ENCODE measurements around the gene CNOT10.

Gene CNOT10

GRCh38 chr3:32684800-32685542 lies at the start of gene CNOT10:
TSS of gene CNOT10 (plus strand) at chr3:32685188. CDS start at chr3:32685461, 273 bp downstream.
- TF ChIP-seq CTCF (IDR thresholded peaks at IDR 0.05; ENCODE audit: low read depth, low read length, missing control alignments) = peak; percentile 26
- Histone ChIP-seq H3K4me3 (ENCODE audit: low read depth, low read length) (peak within 1 kb of the TSS; percentile 93), H3K27ac (peak within 1 kb of the TSS; percentile 80), H3K36me3 (replicated peaks) (no peaks in the 10 kb centered on the region), H3K27me3 (replicated peaks) (no peaks in the 10 kb centered on the region)
- peak; percentile 92 for DNase-seq
- in situ Hi-C loops (cut with HindIII; ENCODE audit: low pct_ligation_motif_present, low sequenced_read_pairs) = no loop called here

- in situ Hi-C loops (cut with HindIII; ENCODE audit: low pct_ligation_motif_present, low sequenced_read_pairs) = no loop called here
- no peak overlapping the region for H3K27ac ChIP-seq
- H3K27me3 ChIP-seq (replicated peaks) = no peaks in the 10 kb centered on the region
- no peak for TF ChIP-seq CTCF (IDR thresholded peaks at IDR 0.05; ENCODE audit: low read depth, low read length, missing control alignments)
- H3K4me3 ChIP-seq (ENCODE audit: low read depth, low read length) = no peak overlapping the region
- no peak for DNase-seq
- no peaks in the 10 kb centered on the region for H3K36me3 ChIP-seq (replicated peaks)
Observed at GRCh38 chr3:32640939-32641338, 44.0 kb upstream of the CNOT10 start.

- in situ Hi-C loops (cut with HindIII; ENCODE audit: low pct_ligation_motif_present, low sequenced_read_pairs) = no loop called here
- H3K36me3 ChIP-seq (replicated peaks) = no peaks in the 10 kb centered on the region
- no peak for TF ChIP-seq CTCF (IDR thresholded peaks at IDR 0.05; ENCODE audit: low read depth, low read length, missing control alignments)
- H3K27me3 ChIP-seq (replicated peaks) = no peaks in the 10 kb centered on the region
- DNase-seq = no peak
- H3K4me3 ChIP-seq (ENCODE audit: low read depth, low read length) = no peak overlapping the region
- H3K27ac ChIP-seq = no peak overlapping the region
Observed at GRCh38 chr3:32641356-32641755, 43.6 kb upstream of the CNOT10 start.

- H3K27ac ChIP-seq = no peak overlapping the region
- DNase-seq = no peak
- no peak for TF ChIP-seq CTCF (IDR thresholded peaks at IDR 0.05; ENCODE audit: low read depth, low read length, missing control alignments)
- H3K4me3 ChIP-seq (ENCODE audit: low read depth, low read length) = no peak overlapping the region
- in situ Hi-C loops (cut with HindIII; ENCODE audit: low pct_ligation_motif_present, low sequenced_read_pairs) = no loop called here
- no peaks in the 10 kb centered on the region for H3K36me3 ChIP-seq (replicated peaks)
- H3K27me3 ChIP-seq (replicated peaks) = no peaks in the 10 kb centered on the region
Observed at GRCh38 chr3:32643354-32643753, 41.6 kb upstream of the CNOT10 start.

GRCh38 chr3:32643816-32644215 lies 41.2 kb upstream of the CNOT10 start:
- no peak overlapping the region for H3K27ac ChIP-seq
- no peaks in the 10 kb centered on the region for H3K36me3 ChIP-seq (replicated peaks)
- no peak overlapping the region for H3K4me3 ChIP-seq (ENCODE audit: low read depth, low read length)
- DNase-seq = no peak
- no peaks in the 10 kb centered on the region for H3K27me3 ChIP-seq (replicated peaks)
- TF ChIP-seq CTCF (IDR thresholded peaks at IDR 0.05; ENCODE audit: low read depth, low read length, missing control alignments) = no peak
- in situ Hi-C loops (cut with HindIII; ENCODE audit: low pct_ligation_motif_present, low sequenced_read_pairs) = no loop called here

- no peak for TF ChIP-seq CTCF (IDR thresholded peaks at IDR 0.05; ENCODE audit: low read depth, low read length, missing control alignments)
- no peak for DNase-seq
- in situ Hi-C loops (cut with HindIII; ENCODE audit: low pct_ligation_motif_present, low sequenced_read_pairs) = no loop called here
- Histone ChIP-seq H3K36me3 (replicated peaks) (no peaks in the 10 kb centered on the region), H3K27me3 (replicated peaks) (no peaks in the 10 kb centered on the region), H3K4me3 (ENCODE audit: low read depth, low read length) (no peak overlapping the region), H3K27ac (no peak overlapping the region)
Observed at GRCh38 chr3:32644380-32644779, 40.6 kb upstream of the CNOT10 start.

Data from brain microvascular endothelial cell (primary cell).